ENCODE measurements around the gene STIMATE.

STIMATE gene

DNA sequence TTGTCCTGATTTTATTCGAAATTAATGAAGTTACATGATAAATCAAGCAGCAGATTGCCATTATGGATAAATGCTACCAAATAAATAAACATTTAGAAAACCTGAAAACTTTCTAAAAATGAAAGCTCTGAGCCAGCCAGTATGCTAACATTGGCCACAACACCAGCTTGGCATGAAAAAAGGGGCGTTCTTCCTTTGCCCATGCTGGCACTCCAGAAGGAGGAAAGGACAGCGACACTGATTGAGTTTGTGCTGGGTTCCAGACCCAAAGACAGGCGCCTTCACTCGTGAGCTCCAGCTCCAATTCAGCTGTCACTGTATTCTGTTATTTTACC lies 5.1 kb downstream of the STIMATE start:
- no peak for DNase-seq
- no peak overlapping the region for H3K4me3 ChIP-seq (ENCODE audit: low read depth, low read length)
- H3K4me1 ChIP-seq: no peaks in the 10 kb centered on the region
- no peaks in the 10 kb centered on the region for H3K27me3 ChIP-seq
- H3K9me3 ChIP-seq: no peaks in the 10 kb centered on the region
- TF ChIP-seq, protein P1, sequence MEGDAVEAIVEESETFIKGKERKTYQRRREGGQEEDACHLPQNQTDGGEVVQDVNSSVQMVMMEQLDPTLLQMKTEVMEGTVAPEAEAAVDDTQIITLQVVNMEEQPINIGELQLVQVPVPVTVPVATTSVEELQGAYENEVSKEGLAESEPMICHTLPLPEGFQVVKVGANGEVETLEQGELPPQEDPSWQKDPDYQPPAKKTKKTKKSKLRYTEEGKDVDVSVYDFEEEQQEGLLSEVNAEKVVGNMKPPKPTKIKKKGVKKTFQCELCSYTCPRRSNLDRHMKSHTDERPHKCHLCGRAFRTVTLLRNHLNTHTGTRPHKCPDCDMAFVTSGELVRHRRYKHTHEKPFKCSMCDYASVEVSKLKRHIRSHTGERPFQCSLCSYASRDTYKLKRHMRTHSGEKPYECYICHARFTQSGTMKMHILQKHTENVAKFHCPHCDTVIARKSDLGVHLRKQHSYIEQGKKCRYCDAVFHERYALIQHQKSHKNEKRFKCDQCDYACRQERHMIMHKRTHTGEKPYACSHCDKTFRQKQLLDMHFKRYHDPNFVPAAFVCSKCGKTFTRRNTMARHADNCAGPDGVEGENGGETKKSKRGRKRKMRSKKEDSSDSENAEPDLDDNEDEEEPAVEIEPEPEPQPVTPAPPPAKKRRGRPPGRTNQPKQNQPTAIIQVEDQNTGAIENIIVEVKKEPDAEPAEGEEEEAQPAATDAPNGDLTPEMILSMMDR (IDR thresholded peaks at IDR 0.05; ENCODE audit: low read depth, low read length): no peak
- no peaks in the 10 kb centered on the region for H3K36me3 ChIP-seq

DNA sequence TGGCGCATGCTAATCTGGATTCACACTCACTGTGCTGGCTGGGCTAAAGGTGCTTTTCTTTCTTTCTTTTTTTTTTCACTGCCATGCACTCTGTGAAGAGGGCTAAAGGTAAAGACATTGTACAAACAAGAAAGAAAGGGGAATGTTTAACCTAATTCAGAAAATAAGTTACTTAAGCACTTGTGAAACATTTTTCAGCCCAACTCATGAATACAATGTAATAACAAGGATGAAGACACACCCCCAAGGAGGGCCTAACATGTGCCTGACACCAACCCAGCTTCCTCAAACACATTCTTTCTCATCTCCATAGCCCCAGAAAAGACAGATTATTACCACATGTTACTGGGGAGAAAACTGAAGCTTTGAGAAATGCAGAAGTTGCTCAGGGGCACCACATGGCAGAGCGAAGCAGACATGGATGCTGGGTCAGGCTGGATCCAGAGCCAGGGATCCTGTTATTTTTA lies 5.7 kb downstream of the STIMATE start:
- TF ChIP-seq, protein P1 (IDR thresholded peaks at IDR 0.05; ENCODE audit: low read depth, low read length): no peak
- H3K4me1 ChIP-seq: no peaks in the 10 kb centered on the region
- no peak for DNase-seq
- H3K9me3 ChIP-seq: no peaks in the 10 kb centered on the region
- H3K36me3 ChIP-seq: no peaks in the 10 kb centered on the region
- H3K4me3 ChIP-seq (ENCODE audit: low read depth, low read length): no peak overlapping the region
- no peaks in the 10 kb centered on the region for H3K27me3 ChIP-seq

DNA sequence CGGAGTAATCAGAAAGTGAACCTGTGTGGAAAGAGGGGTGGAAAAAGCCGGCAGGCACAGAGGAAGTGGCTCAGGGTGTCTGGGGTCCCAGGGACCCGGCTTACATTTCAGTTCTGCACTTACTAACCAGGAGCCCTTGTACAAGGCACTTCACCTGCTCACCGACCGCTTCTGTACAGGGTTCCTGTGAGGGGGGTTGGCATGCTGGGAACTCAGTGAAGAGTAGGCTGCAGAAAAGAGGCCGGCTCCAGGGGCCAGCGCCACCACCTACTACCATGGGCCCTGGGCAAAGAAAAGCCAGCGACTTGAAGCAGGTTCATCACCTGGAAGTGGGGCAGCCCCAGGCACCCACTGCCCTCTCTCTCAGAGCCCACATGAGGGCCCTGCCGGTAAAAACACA lies 6.2 kb downstream of the STIMATE start:
- no peaks in the 10 kb centered on the region for H3K27me3 ChIP-seq
- H3K9me3 ChIP-seq: no peaks in the 10 kb centered on the region
- H3K4me1 ChIP-seq: no peaks in the 10 kb centered on the region
- no peaks in the 10 kb centered on the region for H3K36me3 ChIP-seq
- no peak for DNase-seq
- TF ChIP-seq, protein P1 (IDR thresholded peaks at IDR 0.05; ENCODE audit: low read depth, low read length): no peak
- H3K4me3 ChIP-seq (ENCODE audit: low read depth, low read length): no peak overlapping the region

DNA sequence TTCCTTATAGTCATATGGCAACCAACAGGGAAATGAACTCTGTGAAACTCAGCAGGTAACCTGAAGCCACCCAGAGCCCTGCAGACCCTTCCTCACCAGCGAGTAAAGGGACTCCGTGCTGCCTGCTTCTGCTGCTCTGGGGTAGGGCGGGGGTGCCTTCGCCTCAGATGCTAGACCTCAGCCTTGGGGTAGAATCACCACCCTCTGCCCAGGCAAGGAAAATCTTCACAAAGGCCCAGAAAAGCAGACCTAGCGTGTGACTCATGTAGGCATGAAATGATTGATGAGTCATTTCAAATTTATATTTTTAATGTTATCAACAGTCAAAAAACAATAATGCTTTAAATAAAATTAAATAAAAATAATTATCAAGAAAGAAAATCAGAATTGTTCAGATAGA lies 6.6 kb downstream of the STIMATE start:
- no peaks in the 10 kb centered on the region for H3K4me1 ChIP-seq
- TF ChIP-seq, protein P1 (IDR thresholded peaks at IDR 0.05; ENCODE audit: low read depth, low read length): no peak
- no peak for DNase-seq
- no peak overlapping the region for H3K4me3 ChIP-seq (ENCODE audit: low read depth, low read length)
- no peaks in the 10 kb centered on the region for H3K27me3 ChIP-seq
- H3K9me3 ChIP-seq: no peaks in the 10 kb centered on the region
- H3K36me3 ChIP-seq: no peaks in the 10 kb centered on the region

DNA sequence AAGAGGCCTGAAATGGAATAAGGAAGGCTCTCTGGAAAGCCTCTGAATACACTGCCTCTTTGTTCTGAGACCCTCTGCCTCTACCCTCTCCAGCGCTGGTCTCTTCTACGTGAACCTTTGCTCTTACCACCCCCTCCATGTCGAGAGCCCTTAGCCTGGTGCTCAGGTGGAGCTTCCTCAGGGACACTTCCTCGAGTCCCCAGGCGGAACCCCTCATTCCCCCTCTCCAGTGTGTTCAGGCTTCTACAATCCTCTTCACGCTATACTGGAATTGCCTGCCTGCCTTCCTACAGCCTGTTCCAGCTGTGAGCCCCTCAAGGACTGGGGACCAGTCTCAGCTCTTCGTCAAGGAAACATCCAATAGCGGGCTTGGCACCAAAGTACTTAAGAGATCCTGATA lies 7.4 kb downstream of the STIMATE start:
- Histone ChIP-seq H3K4me1 (no peaks in the 10 kb centered on the region), H3K9me3 (no peaks in the 10 kb centered on the region), H3K27me3 (no peaks in the 10 kb centered on the region), H3K36me3 (no peaks in the 10 kb centered on the region), H3K4me3 (ENCODE audit: low read depth, low read length) (no peak overlapping the region)
- TF ChIP-seq, protein P1 (IDR thresholded peaks at IDR 0.05; ENCODE audit: low read depth, low read length): no peak
- DNase-seq: no peak

DNA sequence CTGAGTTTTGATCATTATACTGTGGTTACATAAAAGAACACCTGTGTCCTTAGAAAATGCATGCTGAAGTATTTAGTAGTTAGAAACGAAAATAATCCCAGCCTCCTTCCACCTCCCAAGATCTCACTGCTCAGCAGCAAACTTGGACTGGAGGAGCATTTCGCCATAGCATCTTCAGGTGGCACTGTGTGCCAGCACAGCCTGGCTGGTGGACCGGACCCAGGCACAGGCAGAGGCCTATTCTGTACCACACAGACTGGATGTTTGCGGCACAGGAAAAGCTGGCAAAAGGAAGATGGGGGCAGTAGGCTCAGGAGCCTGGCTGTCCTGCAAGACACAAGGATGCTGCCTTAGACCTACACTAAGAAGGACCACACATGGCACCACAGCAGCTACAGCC lies 10.2 kb downstream of the STIMATE start:
- H3K27me3 ChIP-seq: no peaks in the 10 kb centered on the region
- no peaks in the 10 kb centered on the region for H3K36me3 ChIP-seq
- DNase-seq: no peak
- H3K4me3 ChIP-seq (ENCODE audit: low read depth, low read length): no peak overlapping the region
- no peaks in the 10 kb centered on the region for H3K9me3 ChIP-seq
- H3K4me1 ChIP-seq: no peaks in the 10 kb centered on the region
- TF ChIP-seq, protein P1 (IDR thresholded peaks at IDR 0.05; ENCODE audit: low read depth, low read length): no peak

Measured in BE2C (cell line).